ENCODE data around the gene REPIN1.

DNA sequence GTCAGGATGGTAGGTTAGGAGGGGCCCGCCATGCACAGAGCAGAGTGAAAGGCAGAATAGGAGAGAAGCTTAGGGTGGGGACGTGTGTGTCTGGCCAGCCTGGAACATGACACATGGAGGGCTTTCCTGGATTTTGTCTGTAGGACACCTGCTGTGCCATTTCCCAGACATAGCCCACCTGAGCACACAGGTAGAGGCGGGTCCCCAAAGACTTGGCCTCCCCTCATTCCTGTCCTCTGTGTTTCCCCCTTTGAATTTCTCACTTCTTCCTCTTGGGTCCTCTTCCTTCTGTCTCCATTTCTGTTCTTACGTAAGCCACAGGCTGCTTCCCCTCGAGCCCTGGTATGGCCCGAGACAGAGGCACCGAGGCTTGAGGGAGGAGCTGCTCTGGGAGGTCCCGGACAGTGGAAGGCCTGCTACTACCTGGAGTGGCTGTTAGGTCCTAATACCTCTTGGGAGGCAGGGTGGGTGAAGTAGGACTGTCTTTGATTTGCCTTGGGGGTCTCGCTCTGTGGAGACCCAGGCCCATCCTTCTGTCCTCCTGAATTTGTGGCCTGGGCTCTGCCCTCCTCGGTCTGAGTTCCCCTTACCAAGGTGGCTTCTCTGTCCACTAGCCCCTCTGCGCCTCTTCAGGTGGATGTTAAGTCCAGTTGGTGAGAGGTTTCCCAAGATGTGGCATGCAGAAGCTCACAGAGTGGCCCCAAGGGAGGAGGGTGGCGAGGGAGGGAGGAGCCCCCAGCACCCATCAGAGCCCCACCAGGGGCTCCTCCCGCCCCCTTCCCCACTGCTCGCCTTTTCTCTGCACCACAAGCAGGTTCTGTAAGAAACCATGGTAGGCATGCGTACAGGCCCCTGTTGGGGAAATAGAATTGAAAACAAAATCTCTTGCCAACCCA, 16.0 kb downstream of the REPIN1 start:
- TF ChIP-seq CTCF (IDR thresholded peaks at IDR 0.05) = no peak
- TF ChIP-seq POLR2A (IDR thresholded peaks at IDR 0.05) = no peak

Data from adrenal gland (tissue), 5 donors.